SK-N-SH (cell line): Measurements from ENCODE around the gene GPR107. TPM values are rescaled to one million over a fixed set of nuclear protein-coding genes. Genes with fewer than 3 reads are reported as not detected.

ENCODE experiments used
- CTCF ChIA-PET: fragments of 300-600, 350-600 bp; formaldehyde crosslinking; extraction: SDS; loops from one replicate; lab custom pipeline; 2021; lab: Yijun Ruan, JAX
- POLR2A ChIA-PET: fragments of 350-600 bp; sonication (Branson Sonifier 250); formaldehyde crosslinking; extraction: SDS; loops from one replicate; lab custom pipeline; 2020; ENCODE audit warnings: antibody characterized with exemption, inconsistent platforms; lab: Yijun Ruan, JAX
- DNase-seq: peaks from one replicate; pipeline ENCODE4 v3.0.0; 2012
- H2AFZ ChIP-seq: fragments of 200-600 bp; sonication (generic); 2 replicates; pipeline ENCODE4 v1.8.1; 2016; ENCODE audit warnings: antibody characterized with exemption, mild to moderate bottlenecking, low read depth
- H3F3A ChIP-seq: fragments of 200-600 bp; sonication (generic); replicated peaks from 2 replicates; pipeline ENCODE3; 2016; ENCODE audit warnings: antibody characterized with exemption, mild to moderate bottlenecking; ENCODE audit not compliant: insufficient read depth
- H3K27ac ChIP-seq, 2 experiments: fragments of 200-500 bp in 1 of 2; fragments of 200-600 bp in 1 of 2; sonication (Bioruptor generic) in 1 of 2; sonication (generic), shearing (Covaris generic) in 1 of 2; 2 replicates each; pipeline versions ENCODE4 v1.5.1 to v1.6.1; 2014 to 2016; ENCODE audit warnings: low read depth in 2 of 2, inconsistent platforms in 1 of 2, low read length in 1 of 2, mild to moderate bottlenecking in 1 of 2, mixed read lengths in 1 of 2
- H3K27me3 ChIP-seq: fragments of 200-600 bp; sonication (generic), shearing (Covaris generic); 2 replicates; pipeline ENCODE4 v1.6.1; 2016; ENCODE audit warnings: mixed run types; ENCODE audit not compliant: insufficient read depth
- H3K36me3 ChIP-seq, 2 experiments: fragments of 200-500 bp in 1 of 2; fragments of 200-600 bp in 1 of 2; sonication (Bioruptor generic) in 1 of 2; sonication (generic) in 1 of 2; replicated peaks in 1 of 2; 2 replicates each; pipeline versions ENCODE3 to v1.5.1; 2014 to 2016; ENCODE audit warnings: low read length in 1 of 2, mild to moderate bottlenecking in 1 of 2; ENCODE audit not compliant: insufficient read depth in 2 of 2, control insufficient read depth in 1 of 2
- H3K4me1 ChIP-seq, 2 experiments: fragments of 200-500 bp in 1 of 2; fragments of 200-600 bp in 1 of 2; sonication (Bioruptor generic) in 1 of 2; sonication (generic), shearing (Covaris generic) in 1 of 2; 2 replicates each; pipeline versions ENCODE4 v1.5.1 to v1.6.1; 2014 to 2016; ENCODE audit warnings: low read depth in 1 of 2, low read length in 1 of 2, mixed run types in 1 of 2; ENCODE audit not compliant: insufficient read depth in 2 of 2, control insufficient read depth in 1 of 2
- H3K4me2 ChIP-seq: fragments of 200-600 bp; sonication (generic), shearing (Covaris generic); 2 replicates; pipeline ENCODE4 v1.6.1; 2017; ENCODE audit warnings: mixed run types
- H3K4me3 ChIP-seq, 2 experiments: fragments of 200-500 bp in 1 of 2; fragments of 200-600 bp in 1 of 2; sonication (Bioruptor generic) in 1 of 2; sonication (generic), shearing (Covaris generic) in 1 of 2; 2 replicates each; pipeline versions ENCODE4 v1.5.1 to v1.8.1; 2014 to 2016; ENCODE audit warnings: low read depth in 2 of 2, inconsistent platforms in 1 of 2, low read length in 1 of 2, mild to moderate bottlenecking in 1 of 2, mixed read lengths in 1 of 2, moderate library complexity in 1 of 2
- H3K79me2 ChIP-seq: fragments of 200-600 bp; sonication (generic); 2 replicates; pipeline ENCODE4 v1.8.1; 2017; ENCODE audit warnings: mild to moderate bottlenecking; ENCODE audit not compliant: insufficient read depth
- H3K9ac ChIP-seq: fragments of 200-600 bp; sonication (generic); 2 replicates; pipeline ENCODE4 v1.6.1; 2017; ENCODE audit warnings: mixed run types
- H3K9me2 ChIP-seq: fragments of 200-600 bp; sonication (generic); 2 replicates; pipeline ENCODE4 v1.6.1; 2017; ENCODE audit warnings: mixed run types
- H3K9me3 ChIP-seq: fragments of 200-600 bp; sonication (generic); 2 replicates; pipeline ENCODE4 v1.6.1; 2017; ENCODE audit warnings: mixed run types, mild to moderate bottlenecking, moderate library complexity
- H4K20me1 ChIP-seq: fragments of 200-600 bp; sonication (generic); 2 replicates; pipeline ENCODE4 v1.6.1; 2017; ENCODE audit warnings: mild to moderate bottlenecking, mixed run types; ENCODE audit not compliant: insufficient read depth
- CTCF ChIP-seq: fragments of 200-600 bp; sonication (generic); IDR thresholded peaks from 2 replicates; pipeline ENCODE4 v1.6.1; 2017; ENCODE audit warnings: antibody characterized with exemption, mild to moderate bottlenecking, moderate library complexity
- FOSL2 ChIP-seq: IDR thresholded peaks from 2 replicates; pipeline ENCODE4 v1.4.0; 2012; ENCODE audit warnings: low read depth, mild to moderate bottlenecking, moderate library complexity, borderline replicate concordance
- FOXJ3 ChIP-seq: sonication (generic); formaldehyde crosslinking; IDR thresholded peaks from 2 replicates; pipeline ENCODE4 v1.5.1; 2020; ENCODE audit warnings: mild to moderate bottlenecking, missing genetic modification reagents
- GABPA ChIP-seq: IDR thresholded peaks from 2 replicates; pipeline ENCODE4 v1.4.0; 2012; ENCODE audit warnings: low read depth, mild to moderate bottlenecking
- JUND ChIP-seq: IDR thresholded peaks from 2 replicates; pipeline ENCODE4 v1.4.0; 2012
- MAX ChIP-seq: IDR thresholded peaks from 2 replicates; pipeline ENCODE4 v1.4.0; 2012; ENCODE audit warnings: low read depth
- MEF2A ChIP-seq: IDR thresholded peaks from 2 replicates; pipeline ENCODE4 v1.4.0; 2012; ENCODE audit warnings: low read depth, borderline replicate concordance
- NFIC ChIP-seq: IDR thresholded peaks from 2 replicates; pipeline ENCODE4 v1.4.0; 2012; ENCODE audit warnings: borderline replicate concordance
- PBX3 ChIP-seq: IDR thresholded peaks from 2 replicates; pipeline ENCODE4; 2012
- REST ChIP-seq: IDR thresholded peaks from 2 replicates; pipeline ENCODE4 v1.6.1; 2012; ENCODE audit warnings: mild to moderate bottlenecking, low read depth, low read length, moderate library complexity
- RFX5 ChIP-seq: IDR thresholded peaks from 2 replicates; pipeline ENCODE4 v1.6.1; 2012; ENCODE audit warnings: mild to moderate bottlenecking, improper control_type of control experiment, low read length
- SIN3A ChIP-seq: IDR thresholded peaks from 2 replicates; pipeline ENCODE4 v1.6.1; 2012; ENCODE audit warnings: low read depth, mild to moderate bottlenecking, low read length, moderate library complexity, borderline replicate concordance
- SMC3 ChIP-seq: IDR thresholded peaks from 2 replicates; pipeline ENCODE4 v1.6.1; 2012; ENCODE audit warnings: low read depth, low read length, improper control_type of control experiment
- TAF1 ChIP-seq: IDR thresholded peaks from 2 replicates; pipeline ENCODE4 v1.6.1; 2012; ENCODE audit warnings: low read depth, mild to moderate bottlenecking, low read length, moderate library complexity, borderline replicate concordance
- TCF12 ChIP-seq: IDR thresholded peaks from 2 replicates; pipeline ENCODE4 v1.4.0; 2012
- TEAD4 ChIP-seq: IDR thresholded peaks from 2 replicates; pipeline ENCODE4 v1.4.0; 2012; ENCODE audit warnings: mild to moderate bottlenecking, borderline replicate concordance; ENCODE audit not compliant: insufficient read depth
- USF1 ChIP-seq: IDR thresholded peaks from 2 replicates; pipeline ENCODE4 v1.4.0; 2012; ENCODE audit warnings: low read depth, borderline replicate concordance
- YY1 ChIP-seq: IDR thresholded peaks from 2 replicates; pipeline ENCODE4 v1.4.0; 2012; ENCODE audit warnings: low read depth, mild to moderate bottlenecking
- WGBS: methylation state at CpG from one replicate; pipeline ENCODE4 v1.1.6; 2017; ENCODE audit warnings: low lambda C conversion rate; 5-methylcytosine and 5-hydroxymethylcytosine counted together
- polyA plus RNA-seq, 3 experiments: library from polyadenylated mRNA; depleted of rRNA; stranded (reverse); fragments of >200 nt; gene quantifications; 2 replicates each; pipeline ENCODE4 v1.2.3, GENCODE V29; 2012

GPR107 gene
- polyA plus RNA-seq, 1 of the 3 experiments (the other 2 are of a cell fraction) = 23.0 TPM

- Histone ChIP-seq H3K27ac (no peak overlapping the region), H3K9ac (no peak overlapping the region), H2AFZ (no peak overlapping the region), H3K4me1 (peaks cover 2 to 14% of the 10 kb centered on the region in 2 experiments; a peak in 2 of 4 replicates), H4K20me1 (no peaks in the 10 kb centered on the region), H3F3A (no peaks in the 10 kb centered on the region), H3K27me3 (no peaks in the 10 kb centered on the region), H3K36me3 (no peaks in the 10 kb centered on the region), H3K79me2 (no peaks in the 10 kb centered on the region), H3K9me3 (no peaks in the 10 kb centered on the region), H3K4me2 (no peak overlapping the region), H3K4me3 (no peak overlapping the region)
- CTCF ChIA-PET = interaction anchor here (0.7 to 1.9 kb wide), 3 partner anchors 19 to 180 kb away, joined by 3 to 5 read pairs (median 3); no protein-coding TSS in a partner anchor
- 89% methylated on average over 5 of the region's 5 CpGs for WGBS
- POLR2A ChIA-PET = no interaction called here
- DNase-seq = no peak
- TF ChIP-seq TAF1 (no peak), MEF2A (no peak), FOSL2 (no peak), USF1 (no peak), PBX3 (no peak)
- TF ChIP-seq, all 33 proteins: peak for 0
- no peaks in the 10 kb centered on the region for H3K9me2 ChIP-seq
Measured at GRCh38 chr9:130147198-130147597, 93.5 kb downstream of the GPR107 start.

- ChIA-PET CTCF (interaction anchor here (0.7 kb wide), 1 partner anchor 180 kb away, joined by 3 read pairs; no protein-coding TSS in a partner anchor), POLR2A (no interaction called here)
- H4K20me1 ChIP-seq = no peaks in the 10 kb centered on the region
- H3K27me3 ChIP-seq = no peaks in the 10 kb centered on the region
- no peak overlapping the region for H2AFZ ChIP-seq
- H3F3A ChIP-seq = no peaks in the 10 kb centered on the region
- H3K4me1 ChIP-seq = peaks cover 2 to 9% of the 10 kb centered on the region in 2 experiments; a peak in 2 of 4 replicates
- no peak overlapping the region for H3K4me3 ChIP-seq
- H3K4me2 ChIP-seq = no peak overlapping the region
- H3K9ac ChIP-seq = no peak overlapping the region
- no peaks in the 10 kb centered on the region for H3K9me3 ChIP-seq
- no peaks in the 10 kb centered on the region for H3K36me3 ChIP-seq
- H3K79me2 ChIP-seq = no peaks in the 10 kb centered on the region
- H3K9me2 ChIP-seq = no peaks in the 10 kb centered on the region
- 90% methylated on average over 3 of the region's 3 CpGs for WGBS
- no peak overlapping the region for H3K27ac ChIP-seq
- DNase-seq = no peak
- no peak for TF ChIP-seq MAX
- TF ChIP-seq YY1 = no peak
- TF ChIP-seq NFIC = no peak
- no peak for TF ChIP-seq GABPA
- no peak for TF ChIP-seq CTCF
- no peak for TF ChIP-seq REST
- TF ChIP-seq SMC3 = no peak
- no peak for TF ChIP-seq TEAD4
- no peak for TF ChIP-seq JUND
- no peak for TF ChIP-seq RFX5
- no peak for TF ChIP-seq SIN3A
- no peak for TF ChIP-seq PBX3
- no peak for TF ChIP-seq TCF12
- TF ChIP-seq FOXJ3 (CRISPR knock-in tag) = no peak
Measured at GRCh38 chr9:130147910-130148309, 94.2 kb downstream of the GPR107 start.
